Measurements from ENCODE around the gene CTPS2. TPM values are rescaled to one million over a fixed set of nuclear protein-coding genes. Genes with fewer than 3 reads are reported as not detected.

CTPS2 gene
- total RNA-seq, 2 experiments from 2014 or later = 4.6 to 4.7 TPM

DNA sequence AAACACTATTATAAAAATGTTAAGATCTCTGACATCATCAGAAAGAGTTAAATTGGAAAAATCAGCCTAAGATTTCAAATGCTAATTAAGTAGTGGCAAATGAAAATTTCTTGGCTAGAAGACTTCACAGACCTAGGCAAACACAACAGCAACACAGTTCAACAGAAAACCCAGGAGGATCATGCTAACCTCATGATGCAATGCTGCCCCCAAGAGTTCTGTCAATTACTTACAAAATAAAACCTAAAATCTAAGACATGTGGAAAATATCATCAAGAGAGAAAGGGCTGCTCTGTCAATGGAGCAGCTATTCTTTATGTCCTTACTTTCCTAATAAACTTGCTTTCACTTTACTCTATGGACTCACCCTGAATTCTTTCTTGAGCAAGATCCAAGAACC, 41.5 kb downstream of the CTPS2 start:
- no peaks in the 10 kb centered on the region for H3K27me3 Mint-ChIP-seq (ENCODE audit: low read depth)
- H3K4me3 Mint-ChIP-seq = no peak overlapping the region
- no peak overlapping the region for H3K27ac Mint-ChIP-seq
- ChIA-PET POLR2A (no interaction called here), CTCF (interaction anchor here (0.6 to 1.5 kb wide), 3 partner anchors 227 to 529 kb away, joined by 3 to 5 read pairs (median 5); no protein-coding TSS in a partner anchor)
- H3K4me1 Mint-ChIP-seq (ENCODE audit: low read depth) = no peaks in the 10 kb centered on the region
- ATAC-seq = peak; percentile 44
- H3K36me3 Mint-ChIP-seq (ENCODE audit: low read depth) = peaks cover 2% of the 10 kb centered on the region
- H3K9me3 Mint-ChIP-seq (ENCODE audit: insufficient read depth) = no peaks in the 10 kb centered on the region
- peak; percentile 41 for DNase-seq

- no peaks in the 10 kb centered on the region for H3K9me3 Mint-ChIP-seq (ENCODE audit: insufficient read depth)
- H3K4me3 Mint-ChIP-seq = no peak overlapping the region
- ATAC-seq = no peak
- no peak overlapping the region for H3K27ac Mint-ChIP-seq
- DNase-seq = no peak
- ChIA-PET POLR2A (no interaction called here), CTCF (no interaction called here)
- no peaks in the 10 kb centered on the region for H3K27me3 Mint-ChIP-seq (ENCODE audit: low read depth)
- H3K4me1 Mint-ChIP-seq (ENCODE audit: low read depth) = no peaks in the 10 kb centered on the region
- peaks cover 3% of the 10 kb centered on the region for H3K36me3 Mint-ChIP-seq (ENCODE audit: low read depth)
Measured at GRCh38 chrX:16666541-16666940, 45.9 kb downstream of the CTPS2 start.

DNA sequence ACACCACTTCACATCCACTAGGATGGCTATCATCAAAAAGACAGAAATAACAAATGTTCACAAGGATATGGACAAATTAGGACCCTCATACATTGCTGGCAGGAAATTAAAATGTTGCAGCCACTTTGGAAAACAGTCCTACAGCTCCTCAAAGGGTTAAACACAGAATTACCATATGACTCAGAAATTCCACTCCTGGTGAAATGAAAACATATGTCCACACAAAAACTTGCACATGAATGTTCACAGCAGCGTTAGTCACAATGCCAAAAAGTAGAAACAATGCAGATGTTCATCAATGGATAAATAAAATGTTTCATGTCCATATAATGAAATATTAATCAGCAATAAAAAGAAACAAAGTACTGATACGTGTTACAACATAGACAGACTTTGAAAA, 47.4 kb downstream of the CTPS2 start:
- ChIA-PET POLR2A (no interaction called here), CTCF (no interaction called here)
- Mint-ChIP-seq H3K27me3 (ENCODE audit: low read depth) (no peaks in the 10 kb centered on the region), H3K4me1 (ENCODE audit: low read depth) (no peaks in the 10 kb centered on the region), H3K4me3 (no peak overlapping the region), H3K36me3 (ENCODE audit: low read depth) (peaks cover 3% of the 10 kb centered on the region), H3K9me3 (ENCODE audit: insufficient read depth) (no peaks in the 10 kb centered on the region), H3K27ac (no peak overlapping the region)
- no peak for ATAC-seq
- no peak for DNase-seq

DNA sequence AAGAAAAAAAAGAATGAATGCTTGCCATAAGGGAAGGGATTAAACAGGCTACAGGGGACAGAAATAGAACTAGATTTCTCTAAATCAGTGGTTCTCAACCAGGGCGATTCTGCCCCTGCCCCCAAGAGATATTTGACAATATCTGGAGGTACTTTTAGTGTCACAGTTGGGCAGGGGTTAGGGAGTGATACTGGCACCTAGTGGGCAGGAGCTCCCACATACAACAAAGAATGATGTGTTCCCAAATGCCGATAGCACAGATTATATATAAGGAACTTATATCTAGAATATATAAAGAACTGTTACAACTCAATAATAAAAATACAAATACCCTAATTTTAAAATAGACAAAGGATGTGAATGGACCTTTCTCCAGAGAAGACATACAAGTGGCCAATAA, 47.8 kb downstream of the CTPS2 start:
- DNase-seq = no peak
- Mint-ChIP-seq H3K27me3 (ENCODE audit: low read depth) (no peaks in the 10 kb centered on the region), H3K27ac (no peak overlapping the region), H3K4me3 (no peak overlapping the region), H3K9me3 (ENCODE audit: insufficient read depth) (no peaks in the 10 kb centered on the region), H3K36me3 (ENCODE audit: low read depth) (peaks cover 3% of the 10 kb centered on the region), H3K4me1 (ENCODE audit: low read depth) (no peaks in the 10 kb centered on the region)
- no peak for ATAC-seq
- CTCF ChIA-PET = interaction anchor here (1.1 to 1.4 kb wide), 2 partner anchors 31 to 228 kb away, joined by 3 to 5 read pairs; no protein-coding TSS in a partner anchor
- POLR2A ChIA-PET = no interaction called here

DNA sequence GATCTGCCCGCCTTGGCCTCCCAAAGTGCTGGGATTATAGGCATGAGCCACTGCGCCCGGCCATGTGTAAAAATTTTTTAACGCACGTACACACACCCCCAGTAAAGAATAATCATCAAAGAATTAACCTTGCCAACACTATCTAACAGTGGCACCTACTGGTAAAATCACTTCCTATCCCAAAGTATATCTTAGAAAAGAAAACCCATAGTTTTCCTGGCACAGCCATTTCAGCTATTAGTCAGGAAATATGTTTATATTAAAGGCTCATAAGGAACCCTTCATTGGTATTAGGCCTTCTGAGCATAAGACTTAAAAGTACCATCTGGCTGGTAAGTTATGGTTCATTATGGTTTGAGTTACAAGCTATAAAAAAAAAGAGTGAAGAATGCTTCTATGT, 48.4 kb downstream of the CTPS2 start:
- ChIA-PET CTCF (interaction anchor here (1.1 to 1.4 kb wide), 2 partner anchors 32 to 228 kb away, joined by 3 to 5 read pairs; no protein-coding TSS in a partner anchor), POLR2A (no interaction called here)
- Mint-ChIP-seq H3K27me3 (ENCODE audit: low read depth) (no peaks in the 10 kb centered on the region), H3K36me3 (ENCODE audit: low read depth) (peaks cover 3% of the 10 kb centered on the region), H3K27ac (no peak overlapping the region), H3K9me3 (ENCODE audit: insufficient read depth) (no peaks in the 10 kb centered on the region), H3K4me1 (ENCODE audit: low read depth) (no peaks in the 10 kb centered on the region), H3K4me3 (no peak overlapping the region)
- ATAC-seq = no peak
- DNase-seq = no peak

DNA sequence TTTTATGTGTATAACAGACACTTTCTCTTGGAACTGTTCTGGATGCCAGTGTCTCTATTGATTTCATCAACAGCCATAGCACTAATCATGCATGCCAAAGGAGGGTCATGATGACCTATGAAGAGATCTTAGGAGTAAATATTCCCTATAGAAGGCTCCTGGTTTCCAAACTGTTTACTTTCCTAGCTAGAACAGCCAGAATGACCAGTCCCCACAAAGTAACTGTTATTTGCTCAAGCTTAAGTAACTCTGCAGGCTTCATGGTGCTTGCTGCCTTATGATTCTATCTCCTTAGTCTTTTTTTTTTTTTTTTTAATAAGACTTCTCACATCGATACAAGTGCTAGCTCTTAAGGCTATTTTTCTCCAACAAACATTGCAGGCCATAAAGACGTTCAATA, 50.1 kb downstream of the CTPS2 start:
- ChIA-PET CTCF (no interaction called here), POLR2A (no interaction called here)
- Mint-ChIP-seq H3K4me3 (no peak overlapping the region), H3K36me3 (ENCODE audit: low read depth) (peaks cover 3% of the 10 kb centered on the region), H3K4me1 (ENCODE audit: low read depth) (no peaks in the 10 kb centered on the region), H3K9me3 (ENCODE audit: insufficient read depth) (no peaks in the 10 kb centered on the region), H3K27me3 (ENCODE audit: low read depth) (no peaks in the 10 kb centered on the region), H3K27ac (no peak overlapping the region)
- ATAC-seq (no peak), DNase-seq (no peak)

DNA sequence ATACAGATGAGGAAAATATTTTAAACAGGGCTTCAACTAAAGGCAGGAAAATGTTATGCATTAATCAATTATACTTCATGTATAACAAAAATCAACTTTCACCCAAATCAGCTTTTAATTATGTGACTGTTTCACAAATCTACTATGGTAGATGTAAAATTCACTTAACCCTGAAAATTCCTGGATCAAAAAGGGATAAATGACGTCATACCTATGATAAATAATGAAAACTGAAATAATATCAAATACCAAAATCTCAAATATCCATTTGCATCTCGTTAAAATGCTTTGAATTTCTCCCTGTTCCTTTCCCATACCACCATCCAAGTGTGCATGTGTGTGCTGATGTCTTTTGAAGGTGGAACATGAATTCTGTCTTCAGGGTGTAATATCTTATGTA, 51.0 kb downstream of the CTPS2 start:
- Mint-ChIP-seq H3K4me3 (no peak overlapping the region), H3K4me1 (ENCODE audit: low read depth) (no peaks in the 10 kb centered on the region), H3K27ac (no peak overlapping the region), H3K36me3 (ENCODE audit: low read depth) (peaks cover 3% of the 10 kb centered on the region), H3K27me3 (ENCODE audit: low read depth) (no peaks in the 10 kb centered on the region), H3K9me3 (ENCODE audit: insufficient read depth) (no peaks in the 10 kb centered on the region)
- ATAC-seq (no peak), DNase-seq (no peak)
- POLR2A ChIA-PET = no interaction called here
- CTCF ChIA-PET = no interaction called here

DNA sequence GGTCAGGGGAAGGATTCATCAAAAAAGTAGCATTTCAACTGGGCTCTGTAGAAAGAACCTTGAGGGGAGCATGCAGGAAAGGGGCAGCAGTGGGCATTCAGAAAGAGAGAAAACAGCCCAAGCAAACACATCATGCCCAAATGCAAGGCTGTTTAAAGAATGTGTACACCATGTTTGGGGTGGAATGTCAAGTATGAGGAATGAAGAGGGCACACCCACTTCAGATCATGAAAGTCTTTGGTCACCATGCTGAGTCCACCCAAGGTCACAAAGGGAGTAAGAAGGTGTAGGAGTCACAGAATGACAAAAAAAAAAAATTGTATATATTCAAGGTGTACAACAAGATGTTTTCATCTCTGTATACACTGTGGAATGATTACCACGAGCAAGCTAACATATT, 53.1 kb downstream of the CTPS2 start:
- Mint-ChIP-seq H3K4me3 (no peak overlapping the region), H3K9me3 (ENCODE audit: insufficient read depth) (no peaks in the 10 kb centered on the region), H3K27ac (no peak overlapping the region), H3K36me3 (ENCODE audit: low read depth) (no peaks in the 10 kb centered on the region), H3K27me3 (ENCODE audit: low read depth) (no peaks in the 10 kb centered on the region), H3K4me1 (ENCODE audit: low read depth) (no peaks in the 10 kb centered on the region)
- DNase-seq = no peak
- ChIA-PET CTCF (no interaction called here), POLR2A (no interaction called here)
- no peak for ATAC-seq

GRCh38 chrX:16658284-16658683, 54.2 kb downstream of the CTPS2 start:
- ATAC-seq (no peak), DNase-seq (no peak)
- POLR2A ChIA-PET = no interaction called here
- Mint-ChIP-seq H3K4me3 (no peak overlapping the region), H3K27ac (no peak overlapping the region), H3K9me3 (ENCODE audit: insufficient read depth) (no peaks in the 10 kb centered on the region), H3K4me1 (ENCODE audit: low read depth) (no peaks in the 10 kb centered on the region), H3K36me3 (ENCODE audit: low read depth) (no peaks in the 10 kb centered on the region), H3K27me3 (ENCODE audit: low read depth) (no peaks in the 10 kb centered on the region)
- CTCF ChIA-PET = no interaction called here

- H3K36me3 Mint-ChIP-seq (ENCODE audit: low read depth) = no peaks in the 10 kb centered on the region
- CTCF ChIA-PET = interaction anchor here (1.3 kb wide), 1 partner anchor 217 kb away, joined by 3 read pairs; no protein-coding TSS in a partner anchor
- ATAC-seq (no peak), DNase-seq (no peak)
- H3K27ac Mint-ChIP-seq = no peak overlapping the region
- POLR2A ChIA-PET = no interaction called here
- H3K9me3 Mint-ChIP-seq (ENCODE audit: insufficient read depth) = no peaks in the 10 kb centered on the region
- H3K4me1 Mint-ChIP-seq (ENCODE audit: low read depth) = no peaks in the 10 kb centered on the region
- H3K4me3 Mint-ChIP-seq = no peak overlapping the region
- no peaks in the 10 kb centered on the region for H3K27me3 Mint-ChIP-seq (ENCODE audit: low read depth)
Measured at GRCh38 chrX:16654093-16654492, 58.4 kb downstream of the CTPS2 start.

- Mint-ChIP-seq H3K9me3 (ENCODE audit: insufficient read depth) (no peaks in the 10 kb centered on the region), H3K27ac (no peak overlapping the region), H3K36me3 (ENCODE audit: low read depth) (no peaks in the 10 kb centered on the region), H3K4me1 (ENCODE audit: low read depth) (no peaks in the 10 kb centered on the region), H3K27me3 (ENCODE audit: low read depth) (no peaks in the 10 kb centered on the region), H3K4me3 (no peak overlapping the region)
- CTCF ChIA-PET = interaction anchor here (1.3 kb wide), 1 partner anchor 216 kb away, joined by 3 read pairs; no protein-coding TSS in a partner anchor
- DNase-seq (no peak), ATAC-seq (no peak)
- POLR2A ChIA-PET = no interaction called here
Measured at GRCh38 chrX:16653424-16653823, 59.0 kb downstream of the CTPS2 start.

GRCh38 chrX:16651391-16652024, 61.0 kb downstream of the CTPS2 start:
- CTCF ChIA-PET = interaction anchor here (0.9 kb wide), 1 partner anchor 214 kb away, joined by 4 read pairs; no protein-coding TSS in a partner anchor

DNA sequence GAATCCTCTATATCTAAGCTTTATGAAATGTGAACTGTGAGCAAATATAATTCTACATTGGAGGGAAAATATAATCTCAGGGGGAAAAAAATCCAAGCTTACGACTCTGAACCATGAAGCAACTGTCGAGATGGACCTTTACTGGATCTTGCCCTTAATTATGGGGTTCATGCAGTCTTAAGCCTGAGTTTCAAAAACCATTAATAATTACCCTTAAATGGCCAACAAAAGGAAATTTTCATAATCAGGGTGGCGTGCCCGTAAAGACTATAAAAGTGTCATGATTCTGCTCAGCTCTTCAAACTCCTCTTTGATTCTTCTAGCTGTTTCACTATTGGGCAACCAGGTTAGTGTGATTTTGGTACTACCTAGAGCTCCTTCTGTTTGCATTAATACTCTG, 62.6 kb downstream of the CTPS2 start, which contains the start of gene S100G:
Gene S100G, plus strand, starts transcription at position 301 of the 400 bp plus-strand sequence. CDS start 849 bp downstream, outside the sequence.
- no peak within 1 kb of the TSS for H3K27ac Mint-ChIP-seq
- ATAC-seq (no peak), DNase-seq (no peak)
- H3K9me3 Mint-ChIP-seq (ENCODE audit: insufficient read depth) = no peaks in the 10 kb centered on the region
- no peaks in the 10 kb centered on the region for H3K4me1 Mint-ChIP-seq (ENCODE audit: low read depth)
- CTCF ChIA-PET = no interaction called here
- POLR2A ChIA-PET = no interaction called here
- no peaks in the 10 kb centered on the region for H3K36me3 Mint-ChIP-seq (ENCODE audit: low read depth)
- H3K27me3 Mint-ChIP-seq (ENCODE audit: low read depth) = no peaks in the 10 kb centered on the region
- no peak within 1 kb of the TSS for H3K4me3 Mint-ChIP-seq

More at GRCh38 chrX:16651391-16652024, 61.0 kb downstream of the CTPS2 start:
- DNase-seq (no peak), ATAC-seq (no peak)
- Mint-ChIP-seq H3K27me3 (ENCODE audit: low read depth) (no peaks in the 10 kb centered on the region), H3K36me3 (ENCODE audit: low read depth) (no peaks in the 10 kb centered on the region), H3K9me3 (ENCODE audit: insufficient read depth) (no peaks in the 10 kb centered on the region), H3K4me3 (no peak overlapping the region), H3K4me1 (ENCODE audit: low read depth) (no peaks in the 10 kb centered on the region), H3K27ac (no peak overlapping the region)
- POLR2A ChIA-PET = no interaction called here
